Natural killer cell (primary cell): ENCODE measurements around the gene TMEM222. TPM values are rescaled to one million over a fixed set of nuclear protein-coding genes. Genes with fewer than 3 reads are reported as not detected.
A peak's percentile ranks its signal among the peaks of the same experiment; 100 is the strongest.

ENCODE experiments used
- ATAC-seq, 3 donors: fragments of 150-1000 bp in 2 of 3; fragments of 200-7000 bp in 1 of 3; cut with Tn5 transposase; 1 replicate in 1 of 3; 2 replicates in 2 of 3; pipeline ENCODE4 v1.10.0; 2021; ENCODE audit warnings: mild to moderate bottlenecking in 2 of 3, moderate library complexity in 2 of 3
- DNase-seq, 2 donors: peaks; one replicate each; pipeline versions ENCODE4 v3.0.0 to v3.0.0-alpha.2; 2013 to 2021; ENCODE audit warnings: mixed read lengths in 1 of 2
- H3K27ac ChIP-seq: one replicate; pipeline ENCODE4 v1.5.1; 2013; ENCODE audit warnings: mild to moderate bottlenecking, low read length
- H3K27me3 ChIP-seq: one replicate; pipeline ENCODE4 v1.6.1; 2013; ENCODE audit warnings: low read length; ENCODE audit not compliant: control insufficient read depth, insufficient read depth
- H3K36me3 ChIP-seq: one replicate; pipeline ENCODE4 v1.6.1; 2013; ENCODE audit warnings: low read length; ENCODE audit not compliant: control insufficient read depth, insufficient read depth
- H3K4me1 ChIP-seq: one replicate; pipeline ENCODE4 v1.6.1; 2013; ENCODE audit warnings: low read length; ENCODE audit not compliant: control insufficient read depth, insufficient read depth
- H3K4me3 ChIP-seq: one replicate; pipeline ENCODE4 v1.5.1; 2013; ENCODE audit warnings: low read length
- H3K9me3 ChIP-seq: one replicate; pipeline ENCODE4 v1.6.1; 2013; ENCODE audit warnings: low read length; ENCODE audit not compliant: control insufficient read depth, insufficient read depth
- H3K27ac Mint-ChIP-seq, 2 donors: one replicate each; pipeline ENCODE4 v1.8.0; 2022; ENCODE audit warnings: mild to moderate bottlenecking in 2 of 2, mixed read lengths in 2 of 2, moderate library complexity in 1 of 2
- H3K27me3 Mint-ChIP-seq, 2 donors: one replicate each; pipeline ENCODE4 v1.8.0; 2022; ENCODE audit warnings: low read depth in 2 of 2, mixed read lengths in 2 of 2
- H3K36me3 Mint-ChIP-seq: one replicate; pipeline ENCODE4 v1.8.0; 2022; ENCODE audit warnings: mixed read lengths
- H3K4me1 Mint-ChIP-seq, 2 donors: one replicate each; pipeline ENCODE4 v1.8.0; 2022; ENCODE audit warnings: mixed read lengths in 2 of 2
- H3K4me3 Mint-ChIP-seq: one replicate; pipeline ENCODE4 v1.8.0; 2022; ENCODE audit warnings: mild to moderate bottlenecking, moderate library complexity, mixed read lengths
- H3K9me3 Mint-ChIP-seq, 2 donors: one replicate each; pipeline ENCODE4 v1.8.0; 2022; ENCODE audit warnings: mixed read lengths in 2 of 2
- CTCF ChIP-seq: fragments of 200-600 bp; IDR thresholded peaks from one replicate; pipeline ENCODE4 v1.8.0; 2022; ENCODE audit warnings: antibody characterized with exemption
- WGBS: methylation state at CpG from one replicate; pipeline ENCODE4 v1.1.7; 2013; ENCODE audit warnings: missing lambda C conversion rate; ENCODE audit not compliant: insufficient coverage; 5-methylcytosine and 5-hydroxymethylcytosine counted together
- intact Hi-C: fragments of 100-400 bp; cut with micrococcal nuclease; formaldehyde crosslinking; loops from one replicate; pipeline ENCODE4 v1.14.2; 2022
- total RNA-seq, 4 donors: library from RNA; stranded (reverse); fragments of 120-200 nt in 1 of 4; gene quantifications; one replicate each; pipeline versions ENCODE4 v1.2.3 to v1.2.4, GENCODE V29; 2013 to 2022

The TMEM222 gene
- total RNA-seq, 3 donors from 2014 or later (not counting 1 experiment from before 2014, with no cell fraction given) = 34.9 to 41.2 (median 37.3) TPM

GRCh38 chr1:27290581-27290980 lies 31.4 kb upstream of the TMEM222 start:
- Mint-ChIP-seq H3K4me1 (no peaks in the 10 kb centered on the region), H3K36me3 (no peaks in the 10 kb centered on the region), H3K4me3 (no peak overlapping the region), H3K9me3 (no peaks in the 10 kb centered on the region), H3K27ac (no peak overlapping the region), H3K27me3 (no peaks in the 10 kb centered on the region)
- no peak overlapping the region for H3K27ac ChIP-seq
- DNase-seq (no peak), ATAC-seq (no peak)
- no peaks in the 10 kb centered on the region for H3K27me3 ChIP-seq
- no peak overlapping the region for H3K4me3 ChIP-seq
- intact Hi-C loops = no loop called here
- peaks cover 62% of the 10 kb centered on the region for H3K36me3 ChIP-seq
- WGBS = 96% methylated on average over 3 of the region's 3 CpGs
- no peaks in the 10 kb centered on the region for H3K4me1 ChIP-seq
- TF ChIP-seq CTCF = no peak
- no peaks in the 10 kb centered on the region for H3K9me3 ChIP-seq

DNA sequence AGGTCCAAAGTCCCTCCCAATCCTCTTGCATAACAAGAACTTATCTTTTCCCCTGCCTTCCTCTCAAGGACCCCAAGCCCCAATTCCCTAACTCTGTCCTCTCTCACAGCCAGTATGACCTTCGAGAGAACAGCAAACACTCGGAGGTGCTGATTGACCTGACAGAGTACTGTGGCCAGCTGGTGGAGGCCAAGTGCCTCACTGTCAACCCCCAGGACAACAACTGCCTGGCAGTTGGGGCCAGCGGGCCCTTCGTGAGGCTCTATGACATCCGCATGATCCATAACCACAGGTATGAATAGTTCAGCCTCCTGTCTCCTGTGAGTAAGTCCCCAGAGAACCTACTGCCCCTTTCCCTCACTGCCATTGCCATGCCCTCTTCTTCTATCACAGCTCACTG lies 29.9 kb upstream of the TMEM222 start:
- no peak for ATAC-seq
- Mint-ChIP-seq H3K27ac (no peak overlapping the region), H3K4me1 (no peaks in the 10 kb centered on the region), H3K27me3 (no peaks in the 10 kb centered on the region), H3K4me3 (no peak overlapping the region), H3K36me3 (no peaks in the 10 kb centered on the region), H3K9me3 (no peaks in the 10 kb centered on the region)
- H3K4me3 ChIP-seq = no peak overlapping the region
- no peaks in the 10 kb centered on the region for H3K4me1 ChIP-seq
- H3K27ac ChIP-seq = no peak overlapping the region
- no peak for DNase-seq
- peaks cover 66% of the 10 kb centered on the region for H3K36me3 ChIP-seq
- intact Hi-C loops = no loop called here
- no peaks in the 10 kb centered on the region for H3K9me3 ChIP-seq
- 93% methylated on average over 5 of the region's 5 CpGs for WGBS
- no peak for TF ChIP-seq CTCF
- no peaks in the 10 kb centered on the region for H3K27me3 ChIP-seq

- WGBS = 99% methylated on average over 8 of the region's 8 CpGs
- H3K4me3 Mint-ChIP-seq = no peak overlapping the region
- H3K9me3 Mint-ChIP-seq = no peaks in the 10 kb centered on the region
- no peaks in the 10 kb centered on the region for H3K36me3 Mint-ChIP-seq
- intact Hi-C loops = no loop called here
- H3K27ac Mint-ChIP-seq = no peak overlapping the region
- H3K4me3 ChIP-seq = no peak overlapping the region
- no peaks in the 10 kb centered on the region for H3K27me3 Mint-ChIP-seq
- ATAC-seq (no peak), DNase-seq (no peak)
- H3K27me3 ChIP-seq = no peaks in the 10 kb centered on the region
- H3K9me3 ChIP-seq = no peaks in the 10 kb centered on the region
- H3K36me3 ChIP-seq = peaks cover 73% of the 10 kb centered on the region
- no peak overlapping the region for H3K27ac ChIP-seq
- no peaks in the 10 kb centered on the region for H3K4me1 Mint-ChIP-seq
- no peak for TF ChIP-seq CTCF
- H3K4me1 ChIP-seq = no peaks in the 10 kb centered on the region
Measured at GRCh38 chr1:27293915-27294314, 28.0 kb upstream of the TMEM222 start.

DNA sequence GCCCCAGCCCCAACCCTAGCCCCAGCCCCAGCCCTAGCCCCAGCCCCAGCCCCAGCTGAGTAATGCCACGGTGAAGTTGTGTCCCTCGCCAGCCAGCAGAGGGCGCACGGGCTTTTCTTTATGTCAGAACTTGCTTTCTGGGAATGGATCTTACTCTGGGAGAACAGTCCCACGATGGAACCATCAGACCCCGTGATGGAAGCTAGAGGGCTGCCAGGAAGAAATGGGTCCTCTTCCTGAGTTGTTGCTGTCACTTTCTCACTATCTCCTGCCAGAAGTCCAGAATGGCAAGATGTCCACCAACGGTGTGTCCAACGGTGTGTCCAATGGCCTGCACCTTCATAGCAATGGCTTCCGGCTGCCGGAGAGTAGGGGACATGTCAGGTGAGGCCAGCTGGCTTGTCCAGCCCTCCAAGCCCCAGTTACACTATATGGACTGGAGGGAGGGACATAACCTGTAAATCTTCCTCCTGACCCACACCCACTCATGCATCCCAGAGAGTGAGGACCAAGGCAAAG lies 25.1 kb upstream of the TMEM222 start:
- Mint-ChIP-seq H3K27me3 (no peaks in the 10 kb centered on the region), H3K4me3 (no peak overlapping the region), H3K36me3 (no peaks in the 10 kb centered on the region), H3K9me3 (no peaks in the 10 kb centered on the region), H3K4me1 (peaks cover 6 to 7% of the 10 kb centered on the region in 2 donors), H3K27ac (no peak overlapping the region)
- DNase-seq = peak; percentile 58 to 79
- H3K4me1 ChIP-seq = peaks cover 18% of the 10 kb centered on the region
- H3K27ac ChIP-seq = no peak overlapping the region
- intact Hi-C loops = loop anchor here (2.0 kb wide), 1 partner anchor 366 kb away; no protein-coding TSS in a partner anchor
- 44% methylated on average over 10 of the region's 10 CpGs for WGBS
- peak; percentile 50 to 64 (median 51) for ATAC-seq
- peak; percentile 71 for TF ChIP-seq CTCF
- H3K27me3 ChIP-seq = no peaks in the 10 kb centered on the region
- H3K9me3 ChIP-seq = no peaks in the 10 kb centered on the region
- peaks cover 81% of the 10 kb centered on the region for H3K36me3 ChIP-seq
- H3K4me3 ChIP-seq = no peak overlapping the region
